Small intestine (tissue), 7 donors: ENCODE measurements around the gene ELOVL5. TPM values are rescaled to one million over a fixed set of nuclear protein-coding genes. Genes with fewer than 3 reads are reported as not detected.
A peak's percentile ranks its signal among the peaks of the same experiment; 100 is the strongest.

Source experiments
- DNase-seq, 2 donors: peaks; one replicate each; pipeline versions ENCODE4 v3.0.0 to v3.0.0-alpha.2; 2013
- FAIRE-seq: peaks from 2 replicates; lab custom pipeline; 2012; peaks lifted over from hg19 to GRCh38; lab: Jason Lieb, UNC
- H3K27ac ChIP-seq, 3 donors: one replicate each; pipeline ENCODE4 v1.5.1; 2013; ENCODE audit warnings: low read length in 2 of 3, mild to moderate bottlenecking in 2 of 3, control low read depth in 1 of 3, inconsistent platforms in 1 of 3, low read depth in 1 of 3, moderate library complexity in 1 of 3
- H3K27me3 ChIP-seq, 3 donors: one replicate each; pipeline ENCODE4 v1.6.1; 2013; ENCODE audit warnings: low read length in 3 of 3, inconsistent platforms in 1 of 3; ENCODE audit not compliant: control insufficient read depth in 3 of 3, insufficient read depth in 3 of 3
- H3K36me3 ChIP-seq, 3 donors: one replicate each; pipeline ENCODE4 v1.6.1; 2013; ENCODE audit warnings: low read length in 3 of 3, inconsistent platforms in 1 of 3, low read depth in 1 of 3, mild to moderate bottlenecking in 1 of 3, moderate library complexity in 1 of 3; ENCODE audit not compliant: control insufficient read depth in 3 of 3, insufficient read depth in 2 of 3
- H3K4me1 ChIP-seq, 3 donors: one replicate each; pipeline ENCODE4 v1.6.1; 2013; ENCODE audit warnings: low read length in 2 of 3, inconsistent platforms in 1 of 3, low read depth in 1 of 3, mild to moderate bottlenecking in 1 of 3, moderate library complexity in 1 of 3; ENCODE audit not compliant: control insufficient read depth in 3 of 3, insufficient read depth in 2 of 3
- H3K4me3 ChIP-seq, 3 donors: one replicate each; pipeline ENCODE4 v1.5.1; 2013; ENCODE audit warnings: low read length in 3 of 3, control low read depth in 1 of 3, inconsistent platforms in 1 of 3, low read depth in 1 of 3, mild to moderate bottlenecking in 1 of 3, moderate library complexity in 1 of 3
- H3K9me3 ChIP-seq, 2 donors: one replicate each; pipeline ENCODE4 v1.6.1; 2013; ENCODE audit warnings: low read depth in 1 of 2, low read length in 1 of 2; ENCODE audit not compliant: control insufficient read depth in 2 of 2, insufficient read depth in 1 of 2
- WGBS, 3 donors: extraction: QIAGEN DNeasy Blood & Tissue Kit; methylation state at CpG; one replicate each; pipeline ENCODE4 v1.1.7; 2013; 5-methylcytosine and 5-hydroxymethylcytosine counted together
- polyA plus RNA-seq, 4 donors: library from polyadenylated mRNA; stranded (reverse) in 3 of 4; unstranded in 1 of 4; fragments of 200-250 nt in 3 of 4; fragments of 120-200 nt in 1 of 4; gene quantifications; one replicate each; pipeline versions ENCODE4 v1.2.1 to v1.2.3, GENCODE V29; 2013
- donor health status: healthy with polysubstance abuse.
- donor health status: control.
- donor health status: control.
- donor health status: Bipolar disorder and iron deficiency.
- donor health status: healthy.

ELOVL5 gene
- polyA plus RNA-seq, 4 donors = 6.3 to 37.0 (median 22.6) TPM

GRCh38 chr6:53239526-53239925, 109.2 kb downstream of the ELOVL5 start:
- H3K4me3 ChIP-seq = no peak overlapping the region
- DNase-seq (no peak), FAIRE-seq (no peak)
- H3K4me1 ChIP-seq = no peaks in the 10 kb centered on the region
- H3K36me3 ChIP-seq = no peaks in the 10 kb centered on the region
- WGBS, 3 donors = 84 to 94% (median 93%) methylated on average over 3 of the region's 3 CpGs
- no peaks in the 10 kb centered on the region for H3K9me3 ChIP-seq
- H3K27me3 ChIP-seq = no peaks in the 10 kb centered on the region
- H3K27ac ChIP-seq = no peak overlapping the region

DNA sequence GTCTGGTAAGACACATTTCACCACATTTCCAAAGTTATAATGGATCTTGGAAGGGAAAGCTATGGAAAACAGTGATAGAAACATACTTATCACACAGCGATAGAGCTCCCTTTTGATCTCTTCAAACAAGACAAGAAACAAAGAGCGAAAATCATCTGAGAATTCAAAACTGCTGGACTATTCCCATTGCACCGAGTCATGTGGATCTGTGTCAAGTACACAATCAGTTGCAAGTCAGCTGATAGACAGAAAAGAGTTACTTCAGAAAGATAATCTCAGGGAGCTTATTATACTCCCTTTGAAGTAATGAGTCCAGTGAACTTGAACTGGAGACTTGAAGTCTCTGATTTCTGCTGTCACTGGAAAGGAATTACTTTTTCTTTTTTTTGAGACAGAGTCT, 110.4 kb downstream of the ELOVL5 start:
- H3K27me3 ChIP-seq = no peaks in the 10 kb centered on the region
- no peaks in the 10 kb centered on the region for H3K4me1 ChIP-seq
- H3K36me3 ChIP-seq = no peaks in the 10 kb centered on the region
- no peak overlapping the region for H3K4me3 ChIP-seq
- H3K9me3 ChIP-seq = no peaks in the 10 kb centered on the region
- peak in 1 of 2 donors; percentile 33 for DNase-seq
- 72 to 86% (median 77%) methylated on average over 3 of the region's 3 CpGs for WGBS, 3 donors
- no peak for FAIRE-seq
- no peak overlapping the region for H3K27ac ChIP-seq

GRCh38 chr6:53236241-53236640, 112.5 kb downstream of the ELOVL5 start:
- WGBS, 3 donors = 29 to 38% (median 30%) methylated on average over 3 of the region's 3 CpGs
- no peak for FAIRE-seq
- H3K27ac ChIP-seq = no peak overlapping the region

DNA sequence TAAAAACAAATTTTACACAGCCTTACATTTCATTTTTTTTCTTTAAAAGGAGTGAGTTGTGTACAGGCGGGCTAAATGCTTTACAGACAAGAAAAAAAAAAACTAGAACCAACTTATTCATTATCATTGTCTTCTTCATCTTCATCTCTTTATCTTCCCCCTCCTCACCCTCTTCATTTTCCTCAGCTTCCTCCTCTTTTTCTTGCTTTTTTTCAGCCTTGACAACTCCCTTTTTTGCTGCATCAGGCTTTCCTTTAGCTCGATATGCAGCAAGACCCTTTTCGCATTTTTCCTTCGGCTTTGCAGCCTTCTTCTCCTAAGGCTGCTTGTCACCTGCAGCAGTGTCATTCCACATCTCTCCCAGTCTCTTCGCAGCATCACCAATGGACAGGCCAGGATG, 113.2 kb downstream of the ELOVL5 start:
- 82 to 93% (median 93%) methylated on average over 5 of the region's 5 CpGs for WGBS, 3 donors
- H3K27me3 ChIP-seq = no peaks in the 10 kb centered on the region
- FAIRE-seq = no peak

More at GRCh38 chr6:53236241-53236640, 112.5 kb downstream of the ELOVL5 start:
- no peaks in the 10 kb centered on the region for H3K4me1 ChIP-seq
- no peak overlapping the region for H3K4me3 ChIP-seq
- DNase-seq = no peak
- H3K27me3 ChIP-seq = no peaks in the 10 kb centered on the region
- no peaks in the 10 kb centered on the region for H3K9me3 ChIP-seq
- no peaks in the 10 kb centered on the region for H3K36me3 ChIP-seq

DNA sequence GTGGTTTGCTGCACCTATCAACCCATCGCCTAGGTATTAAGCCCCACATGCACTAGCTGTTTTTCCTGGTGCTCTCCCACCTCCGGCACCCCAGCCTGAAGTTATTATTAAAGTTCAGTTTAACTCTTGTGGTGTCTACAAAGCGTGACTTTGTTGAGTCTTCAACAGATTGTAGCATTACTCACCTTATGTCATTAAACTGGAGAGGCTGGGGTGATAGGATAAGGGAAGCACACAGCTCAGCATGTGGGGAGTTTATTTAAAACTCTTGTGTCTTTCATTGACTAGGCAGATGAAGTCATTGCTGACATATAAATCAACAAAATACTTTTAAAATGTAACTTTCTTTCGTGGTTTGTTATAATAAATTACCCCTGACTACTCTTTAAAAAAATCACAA, 115.4 kb downstream of the ELOVL5 start:
- WGBS, 3 donors = 85 to 88% (median 86%) methylated on average over 4 of the region's 4 CpGs
- DNase-seq = no peak

More for the DNA sequence above, 113.2 kb downstream of the ELOVL5 start:
- H3K9me3 ChIP-seq = no peaks in the 10 kb centered on the region
- H3K4me1 ChIP-seq = no peaks in the 10 kb centered on the region
- H3K4me3 ChIP-seq = no peak overlapping the region
- H3K27ac ChIP-seq = no peak overlapping the region
- no peak for DNase-seq
- H3K36me3 ChIP-seq = no peaks in the 10 kb centered on the region

GRCh38 chr6:53230775-53231467, 117.8 kb downstream of the ELOVL5 start:
- H3K4me1 ChIP-seq = no peaks in the 10 kb centered on the region
- no peaks in the 10 kb centered on the region for H3K36me3 ChIP-seq
- WGBS, 3 donors = 79 to 83% (median 80%) methylated on average over 10 of the region's 10 CpGs
- H3K27me3 ChIP-seq = no peaks in the 10 kb centered on the region
- H3K4me3 ChIP-seq = no peak overlapping the region
- no peaks in the 10 kb centered on the region for H3K9me3 ChIP-seq
- FAIRE-seq (no peak), DNase-seq (no peak)
- no peak overlapping the region for H3K27ac ChIP-seq

More for the DNA sequence above, 115.4 kb downstream of the ELOVL5 start:
- no peak overlapping the region for H3K27ac ChIP-seq
- no peaks in the 10 kb centered on the region for H3K9me3 ChIP-seq
- H3K4me3 ChIP-seq = no peak overlapping the region
- no peaks in the 10 kb centered on the region for H3K4me1 ChIP-seq
- FAIRE-seq = no peak
- H3K36me3 ChIP-seq = no peaks in the 10 kb centered on the region
- H3K27me3 ChIP-seq = no peaks in the 10 kb centered on the region

GRCh38 chr6:53227847-53228246, 120.9 kb downstream of the ELOVL5 start:
- DNase-seq = no peak
- H3K4me3 ChIP-seq = no peak overlapping the region
- H3K27me3 ChIP-seq = no peaks in the 10 kb centered on the region
- H3K9me3 ChIP-seq = peaks cover 0 to 2% of the 10 kb centered on the region in 2 donors
- H3K36me3 ChIP-seq = no peaks in the 10 kb centered on the region
- 95 to 97% (median 96%) methylated on average over 3 of the region's 3 CpGs for WGBS, 3 donors
- no peak for FAIRE-seq
- H3K27ac ChIP-seq = no peak overlapping the region
- H3K4me1 ChIP-seq = no peaks in the 10 kb centered on the region

DNA sequence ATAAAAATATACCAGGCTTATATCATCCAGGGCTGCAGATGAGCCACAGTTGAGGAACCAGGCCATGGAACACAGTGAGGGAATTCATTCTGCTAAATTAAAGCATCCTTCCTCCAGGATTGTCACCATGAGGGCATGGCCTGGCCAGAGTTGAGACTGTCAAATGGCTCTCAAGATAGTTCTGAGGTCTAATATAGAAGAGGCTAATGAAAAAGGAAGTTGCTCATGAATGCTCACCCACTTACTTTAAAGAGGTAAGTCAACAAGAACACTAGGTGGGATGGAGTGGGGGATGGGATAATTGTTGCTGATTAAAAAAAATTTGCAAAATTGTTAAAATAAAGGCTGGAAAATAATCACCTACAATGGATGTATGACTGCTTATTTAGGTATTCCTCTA, 128.1 kb downstream of the ELOVL5 start:
- no peak overlapping the region for H3K27ac ChIP-seq
- H3K4me1 ChIP-seq = no peaks in the 10 kb centered on the region
- FAIRE-seq (no peak), DNase-seq (no peak)
- no peaks in the 10 kb centered on the region for H3K27me3 ChIP-seq
- H3K36me3 ChIP-seq = no peaks in the 10 kb centered on the region
- H3K4me3 ChIP-seq = no peak overlapping the region
- H3K9me3 ChIP-seq = no peaks in the 10 kb centered on the region
